Measurements from ENCODE around the gene TAF6L.

The TAF6L gene

GRCh38 chr11:62788991-62789390, 17.8 kb downstream of the TAF6L start:
- TF ChIP-seq, protein P1, sequence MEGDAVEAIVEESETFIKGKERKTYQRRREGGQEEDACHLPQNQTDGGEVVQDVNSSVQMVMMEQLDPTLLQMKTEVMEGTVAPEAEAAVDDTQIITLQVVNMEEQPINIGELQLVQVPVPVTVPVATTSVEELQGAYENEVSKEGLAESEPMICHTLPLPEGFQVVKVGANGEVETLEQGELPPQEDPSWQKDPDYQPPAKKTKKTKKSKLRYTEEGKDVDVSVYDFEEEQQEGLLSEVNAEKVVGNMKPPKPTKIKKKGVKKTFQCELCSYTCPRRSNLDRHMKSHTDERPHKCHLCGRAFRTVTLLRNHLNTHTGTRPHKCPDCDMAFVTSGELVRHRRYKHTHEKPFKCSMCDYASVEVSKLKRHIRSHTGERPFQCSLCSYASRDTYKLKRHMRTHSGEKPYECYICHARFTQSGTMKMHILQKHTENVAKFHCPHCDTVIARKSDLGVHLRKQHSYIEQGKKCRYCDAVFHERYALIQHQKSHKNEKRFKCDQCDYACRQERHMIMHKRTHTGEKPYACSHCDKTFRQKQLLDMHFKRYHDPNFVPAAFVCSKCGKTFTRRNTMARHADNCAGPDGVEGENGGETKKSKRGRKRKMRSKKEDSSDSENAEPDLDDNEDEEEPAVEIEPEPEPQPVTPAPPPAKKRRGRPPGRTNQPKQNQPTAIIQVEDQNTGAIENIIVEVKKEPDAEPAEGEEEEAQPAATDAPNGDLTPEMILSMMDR (IDR thresholded peaks at IDR 0.05; ENCODE audit: low read depth, low read length): no peak
- DNase-seq (ENCODE audit: extremely low read depth, low read depth): no peak

GRCh38 chr11:62789576-62789975, 18.4 kb downstream of the TAF6L start:
- TF ChIP-seq, protein P1 (IDR thresholded peaks at IDR 0.05; ENCODE audit: low read depth, low read length): no peak
- DNase-seq (ENCODE audit: extremely low read depth, low read depth): no peak

DNA sequence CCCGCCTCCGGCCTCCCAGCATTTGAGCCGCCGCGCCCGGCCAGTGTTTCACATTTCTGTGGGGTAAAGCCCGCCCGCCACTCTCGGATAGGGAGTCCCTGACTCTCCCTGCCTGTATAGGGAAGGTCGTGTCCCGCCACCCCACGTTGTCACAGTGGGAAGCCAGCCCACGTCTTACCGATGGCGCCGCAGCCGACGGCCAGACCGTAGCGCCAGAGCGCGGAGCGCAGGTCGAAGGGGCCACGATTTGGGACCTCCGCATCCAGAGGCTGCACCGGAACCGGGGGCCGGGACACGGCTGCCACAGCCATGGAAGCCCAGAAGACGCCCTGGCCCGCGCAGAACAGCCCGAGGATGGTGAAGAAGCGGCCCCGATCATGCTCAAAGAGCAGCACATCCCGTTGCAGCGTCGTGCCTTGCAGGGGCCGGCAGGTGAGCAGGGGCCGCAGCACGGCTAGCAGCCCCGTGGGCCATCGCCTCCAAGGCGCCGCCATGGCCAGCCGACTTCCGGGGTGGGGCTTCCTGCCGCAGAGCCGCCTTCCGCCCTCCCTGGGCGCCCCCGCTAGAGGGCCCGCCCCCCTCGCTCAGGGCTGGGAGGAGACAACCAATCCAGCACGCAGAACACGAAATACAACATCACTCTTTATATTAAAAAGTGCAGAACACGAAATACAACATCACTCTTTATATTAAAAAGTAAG, 20.5 kb downstream of the TAF6L start, which contains the start of gene TMEM223:
Gene TMEM223 (minus strand): TSS at position 506 of the 701 bp plus-strand sequence. CDS start 12 bp downstream, at position 494.
- TF ChIP-seq, protein P1 (IDR thresholded peaks at IDR 0.05; ENCODE audit: low read depth, low read length): no peak; the same call in 1 of the 2 replicates

DNA sequence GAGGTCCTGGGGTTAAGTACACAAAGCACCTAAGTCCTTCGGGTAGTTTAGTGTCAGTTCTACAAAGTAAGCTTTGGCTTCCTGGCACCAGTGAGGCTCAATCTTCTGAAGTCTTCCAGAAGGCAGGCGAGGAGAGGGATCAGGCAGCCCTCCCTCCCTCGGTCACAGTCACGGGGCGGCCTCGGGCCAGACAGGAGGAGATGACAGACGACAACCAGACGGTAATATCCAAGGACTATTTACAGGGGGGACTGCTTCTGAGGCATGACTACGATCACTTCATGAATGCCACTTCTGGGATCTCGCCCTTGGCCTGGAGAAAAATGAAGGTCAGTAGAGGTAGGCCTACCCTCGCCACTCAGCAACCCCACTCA, 21.0 kb downstream of the TAF6L start:
- TF ChIP-seq, protein P1 (IDR thresholded peaks at IDR 0.05; ENCODE audit: low read depth, low read length): no peak
- no peak for DNase-seq (ENCODE audit: extremely low read depth, low read depth)

More for the DNA sequence above, 20.5 kb downstream of the TAF6L start, which contains the start of gene TMEM223:
- DNase-seq (ENCODE audit: extremely low read depth, low read depth): no peak

DNA sequence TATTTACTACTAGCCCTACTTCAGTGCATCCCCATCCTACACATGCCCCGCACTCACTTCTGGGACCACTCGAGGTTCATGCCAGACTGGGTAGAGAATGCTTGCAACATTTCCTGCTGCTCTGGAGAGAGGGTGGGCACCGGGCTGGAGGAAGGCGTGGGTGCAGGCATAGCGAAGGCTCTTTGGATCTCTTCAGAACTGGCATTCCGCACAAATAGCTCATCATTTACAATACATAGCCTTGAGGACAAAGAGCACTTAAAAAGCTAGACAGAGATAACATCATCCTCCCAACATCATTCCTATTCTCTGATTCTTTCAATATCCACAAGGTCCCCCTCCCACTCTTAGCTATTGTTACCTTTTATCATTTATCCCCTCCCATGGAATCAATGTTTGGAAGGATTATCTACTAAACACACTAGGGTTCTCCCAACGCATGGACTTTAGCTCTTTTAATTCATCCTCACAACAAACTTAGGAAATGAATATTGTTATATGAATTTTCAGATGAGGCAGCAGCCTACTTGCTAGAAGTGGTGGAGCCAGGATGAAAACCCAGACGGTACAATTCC, 23.1 kb downstream of the TAF6L start:
- no peak for DNase-seq (ENCODE audit: extremely low read depth, low read depth)
- TF ChIP-seq, protein P1 (IDR thresholded peaks at IDR 0.05; ENCODE audit: low read depth, low read length): no peak

DNA sequence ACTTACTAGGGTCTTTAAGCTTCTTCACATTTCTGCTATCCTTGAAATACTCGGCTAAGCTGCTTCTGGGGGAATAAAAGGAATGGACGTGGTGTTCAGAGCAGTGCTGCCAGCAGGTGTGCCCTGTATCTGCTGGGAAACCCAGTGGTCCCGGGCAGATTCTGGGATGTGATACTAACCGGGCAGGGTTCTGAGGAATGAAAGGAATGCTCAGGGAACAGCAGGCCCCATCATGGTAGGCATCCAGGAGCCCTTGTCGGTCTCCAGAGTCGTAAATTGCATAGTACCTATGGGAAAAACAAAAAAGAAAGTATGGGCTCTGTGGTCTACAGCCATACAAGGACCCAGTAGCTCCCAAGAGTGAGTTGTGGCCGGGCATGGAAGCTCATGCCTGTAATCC, 25.1 kb downstream of the TAF6L start:
- TF ChIP-seq, protein P1 (IDR thresholded peaks at IDR 0.05; ENCODE audit: low read depth, low read length): no peak
- DNase-seq (ENCODE audit: extremely low read depth, low read depth): no peak

GRCh38 chr11:62799486-62799885, 28.3 kb downstream of the TAF6L start:
- no peak for DNase-seq (ENCODE audit: extremely low read depth, low read depth)
- TF ChIP-seq, protein P1 (IDR thresholded peaks at IDR 0.05; ENCODE audit: low read depth, low read length): no peak
